ENCODE data around the gene KCNN2.

Gene KCNN2

DNA sequence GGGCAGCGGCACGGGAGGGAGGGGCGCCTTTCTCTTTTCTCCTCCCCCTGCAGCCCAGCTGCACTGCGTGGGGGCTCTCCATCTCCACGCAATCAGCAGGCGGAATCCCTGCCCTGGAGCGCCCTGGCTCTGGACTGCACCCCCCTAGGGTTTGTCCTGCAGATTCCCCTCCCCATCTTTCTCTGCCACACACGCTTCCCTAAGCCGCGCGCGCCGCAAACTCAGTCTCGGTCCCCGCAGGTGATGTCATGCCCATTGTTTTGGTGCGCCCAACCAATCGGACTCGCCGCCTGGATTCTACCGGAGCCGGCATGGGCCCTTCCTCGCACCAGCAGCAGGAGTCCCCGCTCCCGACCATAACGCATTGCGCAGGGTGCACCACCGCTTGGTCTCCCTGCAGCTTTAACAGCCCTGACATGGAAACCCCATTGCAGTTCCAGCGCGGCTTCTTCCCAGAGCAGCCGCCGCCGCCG lies at the start of gene KCNN2:
KCNN2 (plus strand) TSS at position 347 of the 473 bp plus-strand sequence; CDS start at position 417, 70 bp downstream.
- DNase-seq (ENCODE audit: low read depth), result no peak

DNA sequence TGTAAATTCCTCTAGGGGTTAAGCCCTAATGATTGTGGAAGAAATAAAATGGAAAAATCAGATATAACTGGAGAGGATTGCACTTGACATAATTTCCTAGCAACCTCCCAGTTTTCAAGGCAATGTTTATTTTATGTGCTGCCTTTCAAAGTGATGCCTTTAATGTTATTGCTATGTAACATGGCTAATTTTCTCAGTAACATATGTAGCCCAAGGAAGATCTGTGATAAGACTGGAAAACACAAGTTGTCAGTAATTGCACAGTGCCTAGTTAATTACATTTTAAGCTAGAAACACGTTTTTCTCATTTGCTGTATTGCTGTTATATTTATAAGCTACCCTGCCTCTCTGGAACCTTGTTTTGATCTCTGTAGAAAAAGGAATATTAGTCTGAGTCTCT lies 49.2 kb upstream of the KCNN2 start:
- no peak for DNase-seq (ENCODE audit: low read depth)

DNA sequence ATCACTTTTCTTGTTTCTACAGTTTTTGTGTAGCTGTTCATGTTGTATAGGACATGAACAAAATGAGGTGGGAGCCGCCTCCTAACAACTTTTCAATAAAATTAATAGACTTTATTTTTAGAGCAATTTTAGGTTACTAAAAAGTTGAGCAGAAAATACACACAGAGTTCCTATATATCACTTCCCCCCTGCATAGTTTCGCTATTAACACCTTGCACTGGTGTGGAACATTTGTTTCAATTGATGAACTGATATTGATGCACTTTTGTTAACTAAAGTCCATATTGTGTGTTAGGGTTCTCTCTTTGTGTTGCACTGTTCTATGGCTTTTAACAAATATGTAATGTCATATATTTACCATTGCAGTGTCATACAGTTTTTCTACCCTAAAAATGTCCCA lies 47.8 kb upstream of the KCNN2 start:
- DNase-seq (ENCODE audit: low read depth), result no peak

DNA sequence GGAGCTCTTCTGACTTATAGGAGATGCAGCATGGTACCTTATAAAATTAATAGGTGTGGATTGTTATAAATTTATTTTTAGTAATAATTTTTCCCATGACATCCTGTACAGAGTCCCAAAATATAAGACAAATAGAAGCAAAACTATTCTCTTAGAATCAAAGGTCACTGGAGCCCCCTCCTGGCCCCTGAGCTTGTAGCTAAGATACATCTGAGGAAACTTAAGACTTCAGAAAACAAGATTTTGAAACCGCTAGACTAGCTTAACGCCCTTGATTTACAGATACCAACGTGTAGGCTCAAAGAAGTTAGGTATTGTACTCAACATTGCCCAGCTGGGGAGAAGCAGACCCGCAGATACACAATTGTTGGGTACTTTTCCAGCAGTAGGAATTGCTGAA lies 45.7 kb upstream of the KCNN2 start:
- no peak for DNase-seq (ENCODE audit: low read depth)

DNA sequence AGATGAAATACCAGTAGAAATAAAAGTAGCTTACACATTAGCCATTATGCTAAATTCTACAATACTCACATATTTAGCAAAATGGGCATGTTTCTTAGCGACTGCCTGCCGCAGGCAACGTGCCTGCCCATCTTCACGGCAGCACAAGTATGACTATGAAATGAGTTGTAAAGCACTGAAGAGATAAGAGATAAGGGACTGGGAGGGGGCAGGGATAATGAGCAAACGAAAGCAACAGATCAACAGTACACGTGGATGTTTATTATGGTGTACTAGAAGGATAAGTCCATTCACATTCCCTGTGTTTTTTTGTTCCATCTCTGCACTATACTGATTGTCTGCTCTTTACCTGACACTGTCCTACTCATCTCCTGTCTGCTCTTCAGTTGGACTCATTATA lies 44.1 kb upstream of the KCNN2 start:
- DNase-seq (ENCODE audit: low read depth), result no peak

DNA sequence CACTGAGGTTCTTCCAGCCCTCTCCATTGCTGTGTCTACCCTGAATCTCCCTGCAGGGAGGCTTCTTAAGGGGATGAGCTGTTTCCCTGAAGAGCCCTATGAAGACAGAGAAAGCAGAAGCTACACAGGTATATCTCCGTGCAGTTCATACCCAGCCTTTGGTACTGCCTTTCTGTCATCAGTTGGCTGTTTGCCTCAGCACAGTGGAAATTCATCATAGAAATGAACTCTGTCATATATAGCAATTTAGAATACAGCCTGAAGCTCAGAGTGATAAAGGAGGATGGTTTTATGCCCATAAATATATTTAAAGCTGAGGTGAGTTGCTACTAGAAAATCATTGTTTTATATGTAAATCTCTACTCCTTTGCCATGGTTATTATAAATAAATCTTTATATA lies 42.6 kb upstream of the KCNN2 start:
- no peak for DNase-seq (ENCODE audit: low read depth)

DNA sequence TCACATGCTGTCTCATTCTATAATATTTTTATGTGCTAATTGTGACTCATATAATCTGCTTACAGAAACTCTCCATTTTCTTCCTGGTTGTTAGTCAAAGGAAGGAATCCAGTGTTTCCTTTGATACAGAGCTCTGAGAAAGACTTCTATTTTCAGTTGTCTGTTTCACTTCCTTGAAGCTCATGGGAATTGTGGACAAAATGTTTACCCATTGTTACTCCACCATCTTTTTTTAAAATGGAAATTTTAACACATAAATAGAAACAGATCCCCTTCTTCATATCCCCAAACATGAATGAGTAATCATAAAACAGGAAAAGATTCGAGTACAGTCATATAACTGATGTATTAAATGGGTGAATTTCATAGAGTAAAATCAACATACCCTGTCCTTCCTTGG lies 42.0 kb upstream of the KCNN2 start:
- DNase-seq (ENCODE audit: low read depth), result no peak

DNA sequence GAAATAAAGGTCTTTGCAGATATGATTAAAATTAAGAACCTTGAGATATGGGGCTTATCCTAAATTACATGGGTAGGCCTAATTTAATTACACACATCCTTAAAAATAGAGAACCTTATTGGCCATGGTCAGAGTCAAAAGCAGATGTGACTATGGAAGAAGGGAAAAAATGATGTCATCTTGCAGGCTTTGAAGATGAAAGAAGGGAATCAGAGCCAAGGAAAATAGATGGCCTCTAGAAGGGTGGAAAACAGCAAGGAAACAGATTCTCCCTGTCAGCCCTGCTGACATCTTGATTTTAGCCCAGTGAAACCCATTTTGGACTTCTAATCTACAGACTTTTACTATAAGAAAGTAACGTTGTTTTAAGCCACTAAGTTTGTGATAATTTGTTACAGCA lies 37.6 kb upstream of the KCNN2 start:
- no peak for DNase-seq (ENCODE audit: low read depth)

DNA sequence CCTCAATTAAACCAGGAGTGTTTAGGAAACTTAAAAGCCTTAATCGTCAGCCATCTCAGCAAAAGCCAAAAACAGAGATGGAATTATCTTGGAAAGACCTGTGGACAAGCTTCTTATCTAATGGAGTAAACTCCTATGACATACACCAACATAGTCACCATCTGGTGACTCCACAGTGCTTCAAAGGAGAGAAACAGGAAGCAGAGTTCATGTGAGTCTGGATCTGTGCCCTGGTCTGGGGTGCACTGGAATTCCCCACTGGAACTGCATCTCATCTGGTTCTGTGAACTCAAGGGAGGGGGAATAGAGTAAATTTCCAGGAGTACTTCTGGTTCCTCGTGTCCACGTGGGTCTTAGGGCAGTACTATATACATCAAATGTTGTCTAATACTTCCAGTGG lies 36.3 kb upstream of the KCNN2 start:
- DNase-seq (ENCODE audit: low read depth), result no peak

DNA sequence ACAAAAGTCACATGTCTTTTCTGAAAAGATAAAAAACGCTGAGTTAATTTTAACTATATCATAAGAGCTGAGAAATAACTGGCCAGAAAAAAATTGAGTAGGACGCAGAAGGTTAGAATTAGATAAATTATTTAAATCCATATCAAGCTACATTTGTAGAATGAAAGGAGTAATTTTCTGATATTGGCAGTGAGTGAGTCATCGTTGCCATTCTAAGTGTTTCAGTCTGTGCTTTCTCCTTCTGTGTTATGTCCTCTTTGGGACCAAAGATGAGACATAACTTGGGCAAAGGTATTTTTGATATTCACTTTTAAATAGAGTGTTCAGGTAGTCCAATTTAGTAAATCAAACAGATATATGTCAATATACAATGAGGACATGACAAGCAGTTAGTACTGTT lies 34.4 kb upstream of the KCNN2 start:
- DNase-seq (ENCODE audit: low read depth), result no peak

DNA sequence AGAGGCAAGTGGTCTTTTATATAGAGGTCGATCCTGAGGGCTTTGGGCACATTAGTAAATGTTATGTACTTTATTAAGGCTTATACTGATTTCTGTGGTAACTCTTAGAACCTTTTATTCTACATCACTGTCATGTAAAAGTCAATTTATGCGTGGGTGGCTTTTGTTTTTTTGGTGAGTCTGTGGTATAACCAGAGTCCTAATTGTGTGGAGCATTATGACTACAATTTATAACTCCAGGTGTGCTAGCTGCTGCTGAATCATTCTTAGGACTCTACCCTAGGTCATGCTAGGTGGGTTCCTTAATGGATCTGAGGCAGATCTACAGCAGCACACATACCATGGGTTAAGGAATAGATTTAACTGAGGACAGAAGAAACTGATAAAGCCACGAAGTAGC lies 33.9 kb upstream of the KCNN2 start:
- DNase-seq (ENCODE audit: low read depth), result no peak

DNA sequence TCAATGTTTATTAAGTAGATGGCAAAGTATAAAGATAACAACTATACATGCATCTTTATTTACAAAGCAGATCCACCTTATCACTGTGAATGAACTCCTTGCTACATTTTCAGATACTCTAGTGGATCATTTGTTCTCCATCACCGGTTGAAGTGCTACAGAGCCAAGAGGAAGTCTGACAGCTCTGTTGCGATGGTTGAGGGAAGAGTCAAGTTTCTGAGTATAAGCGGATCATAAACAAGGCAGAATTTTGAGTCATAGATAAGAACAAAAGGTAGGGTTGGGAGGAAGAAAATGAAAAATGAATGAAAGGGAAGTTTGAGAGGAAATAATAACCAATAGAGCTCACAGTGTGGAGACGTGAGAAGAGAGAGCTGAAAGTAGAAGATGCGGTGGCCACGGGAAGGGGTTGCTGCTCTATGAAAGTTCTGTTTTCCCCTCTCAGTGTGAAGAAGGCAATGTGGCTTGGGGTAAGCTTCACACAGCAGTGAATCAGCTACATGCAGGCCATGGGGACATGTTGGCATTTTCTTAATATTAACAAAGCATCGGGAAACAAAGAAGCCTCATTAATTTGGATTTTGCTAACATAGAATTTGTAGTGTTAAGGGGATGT lies 30.8 kb upstream of the KCNN2 start:
- DNase-seq (ENCODE audit: low read depth), result no peak

DNA sequence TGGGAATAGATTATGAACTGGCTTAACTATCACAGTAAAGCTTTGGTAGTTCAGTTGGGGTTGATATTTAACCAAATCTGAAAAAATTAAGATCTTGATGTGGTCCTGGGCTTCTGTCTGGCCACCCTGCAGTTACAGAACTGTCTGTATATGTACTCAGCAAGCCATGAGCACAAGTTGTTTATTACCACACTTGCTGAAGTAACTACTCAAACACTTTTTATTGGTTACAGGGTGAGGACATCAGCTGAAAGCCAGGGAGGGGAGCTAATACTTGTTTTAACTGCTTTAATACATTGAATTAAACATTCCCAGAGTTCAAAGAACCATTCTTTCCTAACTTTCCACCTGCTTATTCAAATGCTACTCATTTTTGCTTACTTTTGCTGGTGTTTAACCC lies 29.4 kb upstream of the KCNN2 start:
- no peak for DNase-seq (ENCODE audit: low read depth)

DNA sequence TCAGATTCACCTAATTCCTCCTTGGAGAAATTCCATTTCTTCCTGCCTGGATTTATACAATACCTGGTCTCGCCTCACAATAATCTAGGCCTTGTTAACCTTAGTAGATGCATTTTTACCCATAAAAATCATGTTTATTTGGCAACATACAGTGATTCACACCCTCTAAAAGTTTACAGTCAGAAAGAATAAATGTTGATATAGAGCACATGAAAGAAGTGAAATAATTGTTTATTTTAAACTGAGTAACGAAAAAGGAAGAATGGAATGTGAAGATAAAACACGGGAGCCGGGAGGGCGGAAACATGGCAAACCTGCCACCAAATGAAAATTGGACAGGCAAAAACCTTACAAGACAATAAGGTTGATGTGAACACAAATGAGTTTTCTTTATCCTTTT lies 28.9 kb upstream of the KCNN2 start:
- DNase-seq (ENCODE audit: low read depth), result no peak

DNA sequence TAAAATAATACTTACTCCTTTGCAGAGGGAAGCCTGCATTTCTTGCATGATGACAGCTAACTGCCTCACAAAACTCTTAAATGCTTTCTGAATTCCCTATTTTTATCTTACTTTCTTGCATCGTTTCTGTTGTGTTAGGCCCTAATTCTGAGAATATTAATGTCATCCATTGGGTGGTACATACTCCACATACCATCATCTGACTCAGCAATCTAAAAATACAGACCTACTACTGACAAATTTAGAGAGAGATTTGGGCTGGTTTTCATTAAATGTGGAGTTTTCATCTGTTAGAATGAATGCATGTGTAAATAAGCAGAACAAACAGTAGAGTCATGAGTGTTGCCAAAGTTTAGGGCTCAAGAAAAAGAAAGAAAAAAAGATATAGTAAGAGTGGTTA lies 26.5 kb upstream of the KCNN2 start:
- no peak for DNase-seq (ENCODE audit: low read depth)

DNA sequence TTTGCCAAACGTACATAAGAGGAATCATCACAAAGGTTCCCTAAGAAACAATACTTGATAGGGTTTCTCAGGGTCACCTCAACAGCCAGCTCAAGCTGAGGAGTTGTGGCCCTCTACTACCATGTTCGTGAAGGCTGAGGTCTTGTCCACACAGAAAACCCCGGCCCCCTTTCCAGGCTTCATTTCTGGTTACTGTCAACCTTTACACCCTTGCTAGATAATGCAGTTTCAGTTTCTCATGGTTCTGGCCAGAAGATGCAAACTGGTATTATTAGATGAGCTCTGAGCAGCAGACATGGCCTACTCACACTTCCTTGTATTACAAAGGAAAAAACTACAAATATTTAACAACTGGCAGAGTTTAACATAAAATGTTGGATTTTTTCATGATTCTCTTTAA lies 22.8 kb upstream of the KCNN2 start:
- no peak for DNase-seq (ENCODE audit: low read depth)

DNA sequence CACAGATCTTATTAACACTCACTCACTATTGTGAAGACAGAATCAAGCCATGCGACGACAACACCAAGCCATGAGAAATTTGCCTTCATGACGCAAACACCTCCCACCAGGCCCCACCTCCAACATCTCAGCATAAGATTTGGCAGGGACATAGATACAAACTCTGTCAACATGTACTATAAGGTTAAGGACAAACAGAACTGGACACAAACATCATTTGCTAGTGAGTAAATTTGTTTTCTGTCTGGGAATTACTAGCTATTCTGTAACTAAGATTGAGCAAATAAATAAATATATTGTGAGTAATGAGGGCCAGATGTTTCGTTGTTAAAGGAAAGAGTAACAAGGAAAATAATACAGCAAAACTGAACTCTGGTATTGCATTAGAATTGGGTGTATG lies 15.7 kb upstream of the KCNN2 start:
- no peak for DNase-seq (ENCODE audit: low read depth)

DNA sequence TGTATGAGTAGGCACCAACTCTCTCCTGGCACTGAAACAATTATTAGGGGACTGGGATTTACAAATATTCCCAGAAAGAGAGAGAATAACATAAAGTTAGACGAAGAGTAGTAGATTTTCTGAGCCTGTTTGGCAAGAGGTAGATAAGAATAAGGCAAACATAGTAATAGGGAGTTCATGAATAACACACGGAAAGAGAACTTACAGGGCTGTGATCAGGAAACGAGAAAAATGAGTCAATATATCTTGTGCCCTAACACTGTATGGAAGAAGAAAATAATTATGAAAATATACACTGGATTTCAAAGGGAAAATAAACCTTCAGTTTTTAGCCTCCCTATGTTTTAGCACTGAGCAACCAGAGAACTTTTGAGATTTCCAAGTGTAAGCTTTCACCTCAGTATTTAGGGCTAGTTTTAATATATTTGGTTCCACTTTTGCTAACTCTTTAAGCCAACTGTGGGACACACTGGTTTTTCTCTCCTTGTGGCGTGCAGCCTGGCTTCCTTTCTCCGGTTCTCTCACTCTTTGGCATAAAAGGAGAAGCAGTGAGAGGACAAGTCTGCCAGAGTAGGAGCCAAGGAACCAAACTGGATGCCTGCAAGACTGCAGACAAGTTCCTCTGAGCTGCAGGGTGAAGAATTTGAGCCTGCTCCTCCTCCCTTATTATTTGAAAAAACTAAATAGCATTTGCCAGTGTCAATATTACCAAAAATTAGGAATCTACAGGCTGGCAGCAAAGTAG lies 6.6 kb upstream of the KCNN2 start:
- DNase-seq (ENCODE audit: low read depth), result no peak

DNA sequence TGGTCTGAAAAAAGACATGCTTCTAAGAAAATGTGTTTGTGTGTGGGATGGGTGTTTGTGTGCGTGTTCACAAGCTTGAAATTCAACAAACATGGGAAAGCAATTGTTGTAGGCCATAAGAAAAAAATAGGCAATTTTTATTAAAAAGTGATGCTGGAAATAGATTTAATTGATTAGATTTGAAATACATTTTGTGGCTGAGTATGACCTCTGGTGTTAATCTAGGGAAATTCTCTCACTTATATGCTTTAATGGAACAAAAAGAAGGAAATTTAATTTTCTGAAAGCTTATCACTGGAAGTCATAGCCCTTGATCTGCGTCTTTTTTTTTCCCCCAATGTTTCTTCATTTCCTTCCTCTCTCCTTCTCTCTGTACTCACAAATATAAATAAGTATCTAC lies 3.5 kb upstream of the KCNN2 start:
- no peak for DNase-seq (ENCODE audit: low read depth)

DNA sequence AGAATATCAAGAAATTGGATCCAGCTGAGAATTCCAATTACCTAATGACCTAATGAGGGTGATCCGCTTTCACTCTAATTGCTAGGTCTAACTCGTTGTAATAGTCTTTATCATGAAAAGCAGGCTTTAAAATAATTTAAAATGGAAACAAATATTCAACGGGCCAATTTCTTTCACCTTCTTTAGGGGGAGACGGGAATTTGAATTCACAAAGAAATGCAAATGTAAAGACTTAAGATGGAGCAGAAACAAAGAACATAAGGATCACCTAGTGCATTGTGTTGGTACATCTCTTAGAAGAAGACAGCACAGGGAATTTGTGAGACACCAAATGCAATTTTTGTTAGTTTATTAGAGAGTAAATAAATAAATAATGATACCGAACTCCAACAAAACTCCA lies 1.5 kb upstream of the KCNN2 start:
- DNase-seq (ENCODE audit: low read depth), result no peak

DNA sequence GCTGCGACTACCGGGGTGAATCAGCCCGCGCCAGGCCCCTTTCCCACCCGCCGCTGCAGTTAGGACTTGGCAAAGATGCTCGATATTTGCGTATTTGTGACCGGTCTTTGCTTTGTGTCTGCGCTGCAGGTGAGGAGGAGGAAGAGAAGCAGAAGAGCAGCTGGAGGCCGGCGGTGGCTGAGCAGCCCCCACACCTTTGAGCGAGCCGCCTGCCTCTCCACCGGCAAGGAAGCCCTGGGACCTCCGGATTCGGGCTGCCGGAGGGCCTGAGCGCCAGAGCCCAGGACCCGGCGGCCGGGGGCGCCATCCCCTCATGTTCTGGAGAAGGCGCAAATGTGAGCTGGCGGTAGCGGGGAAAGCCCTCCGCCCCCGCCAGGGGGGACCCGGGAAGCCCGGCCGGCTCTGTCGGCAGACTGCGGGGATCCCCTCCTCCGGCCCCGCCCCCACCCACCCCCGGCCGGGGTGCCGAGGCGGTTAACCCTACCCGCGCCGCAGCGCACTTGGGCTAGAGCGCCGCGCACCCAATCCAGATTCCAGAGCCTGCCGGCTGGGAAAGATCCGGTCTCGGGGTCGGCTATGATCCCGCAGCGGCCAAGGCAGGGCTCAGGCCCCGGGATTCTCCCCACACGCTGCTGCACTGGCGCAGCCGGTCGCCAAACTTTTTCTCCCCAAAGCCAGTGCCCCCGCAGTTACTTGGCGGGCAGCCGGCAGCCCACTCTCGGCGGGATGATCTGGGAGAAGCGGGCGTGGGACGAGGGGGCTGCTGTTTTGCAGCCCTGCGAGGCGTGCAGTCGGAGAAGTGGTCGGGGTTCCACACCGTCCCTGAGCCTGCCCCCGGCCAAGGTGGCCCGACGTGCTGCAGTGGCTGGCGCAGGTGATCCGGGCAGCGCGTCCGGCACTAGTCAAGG lies 800 bp upstream of the KCNN2 start:
- DNase-seq (ENCODE audit: low read depth), result no peak

DNA sequence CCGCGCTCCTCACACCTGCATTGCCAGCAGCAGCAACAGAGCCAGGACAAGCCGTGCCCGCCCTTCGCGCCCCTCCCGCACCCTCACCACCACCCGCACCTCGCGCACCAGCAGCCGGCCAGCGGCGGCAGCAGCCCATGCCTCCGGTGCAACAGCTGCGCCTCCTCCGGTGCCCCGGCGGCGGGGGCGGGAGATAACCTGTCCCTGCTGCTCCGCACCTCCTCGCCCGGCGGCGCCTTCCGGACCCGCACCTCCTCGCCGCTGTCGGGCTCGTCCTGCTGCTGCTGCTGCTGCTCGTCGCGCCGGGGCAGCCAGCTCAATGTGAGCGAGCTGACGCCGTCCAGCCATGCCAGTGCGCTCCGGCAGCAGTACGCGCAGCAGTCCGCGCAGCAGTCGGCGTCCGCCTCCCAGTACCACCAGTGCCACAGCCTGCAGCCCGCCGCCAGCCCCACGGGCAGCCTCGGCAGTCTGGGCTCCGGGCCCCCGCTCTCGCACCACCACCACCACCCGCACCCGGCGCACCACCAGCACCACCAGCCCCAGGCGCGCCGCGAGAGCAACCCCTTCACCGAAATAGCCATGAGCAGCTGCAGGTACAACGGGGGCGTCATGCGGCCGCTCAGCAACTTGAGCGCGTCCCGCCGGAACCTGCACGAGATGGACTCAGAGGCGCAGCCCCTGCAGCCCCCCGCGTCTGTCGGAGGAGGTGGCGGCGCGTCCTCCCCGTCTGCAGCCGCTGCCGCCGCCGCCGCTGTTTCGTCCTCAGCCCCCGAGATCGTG lies 517 bp downstream of the KCNN2 start:
- no peak for DNase-seq (ENCODE audit: low read depth)

All from fibroblast of gingiva (primary cell).